Liver (tissue), 9 donors: Measurements from ENCODE around the gene ANKRD9. TPM values are rescaled to one million over a fixed set of nuclear protein-coding genes. Genes with fewer than 3 reads are reported as not detected.

Source experiments
- DNase-seq: peaks from one replicate; pipeline ENCODE4 v3.0.0-alpha.2; 2017; ENCODE audit warnings: low spot score
- H3K27ac ChIP-seq, 2 donors: one replicate each; pipeline ENCODE4 v1.7.0; 2013; ENCODE audit warnings: inconsistent platforms in 2 of 2, low read length in 2 of 2, control low read depth in 1 of 2, low read depth in 1 of 2, mild to moderate bottlenecking in 1 of 2
- H3K27me3 ChIP-seq, 4 donors: one replicate each; pipeline versions ENCODE4 v1.6.1 to v1.7.0; 2013; ENCODE audit warnings: low read length in 3 of 4, inconsistent platforms in 1 of 4, mild to moderate bottlenecking in 1 of 4, moderate library complexity in 1 of 4; ENCODE audit not compliant: control insufficient read depth in 4 of 4, insufficient read depth in 4 of 4
- H3K36me3 ChIP-seq, 4 donors: one replicate each; pipeline versions ENCODE4 v1.6.1 to v1.7.0; 2013; ENCODE audit warnings: low read length in 3 of 4, mild to moderate bottlenecking in 3 of 4, low read depth in 1 of 4, moderate library complexity in 1 of 4; ENCODE audit not compliant: control insufficient read depth in 4 of 4, insufficient read depth in 3 of 4
- H3K4me1 ChIP-seq, 4 donors: one replicate each; pipeline versions ENCODE4 v1.6.1 to v1.7.0; 2013; ENCODE audit warnings: low read length in 3 of 4, mild to moderate bottlenecking in 3 of 4, moderate library complexity in 1 of 4; ENCODE audit not compliant: control insufficient read depth in 4 of 4, insufficient read depth in 4 of 4
- H3K4me3 ChIP-seq, 3 donors: one replicate each; pipeline versions ENCODE4 v1.6.1 to v1.7.0; 2013; ENCODE audit warnings: low read length in 3 of 3, control low read depth in 1 of 3, low read depth in 1 of 3, mild to moderate bottlenecking in 1 of 3
- H3K9ac ChIP-seq, 2 donors: one replicate each; pipeline ENCODE4 v1.7.0; 2013; ENCODE audit warnings: low read length in 2 of 2, mild to moderate bottlenecking in 2 of 2, moderate library complexity in 2 of 2, control low read depth in 1 of 2, low read depth in 1 of 2
- H3K9me3 ChIP-seq, 4 donors: one replicate each; pipeline versions ENCODE4 v1.6.1 to v1.7.0; 2013; ENCODE audit warnings: low read length in 3 of 4; ENCODE audit not compliant: control insufficient read depth in 4 of 4
- ATF3 ChIP-seq: IDR thresholded peaks from 2 replicates; pipeline ENCODE4 v1.6.1; 2016; ENCODE audit warnings: antibody characterized with exemption
- EGR1 ChIP-seq, 2 donors: IDR thresholded peaks; 2 replicates each; pipeline ENCODE4 v1.6.1; 2016 to 2018; ENCODE audit warnings: antibody characterized with exemption in 2 of 2, low read depth in 2 of 2
- FOXA1 ChIP-seq: IDR thresholded peaks from 2 replicates; pipeline ENCODE4 v1.6.1; 2016; ENCODE audit warnings: antibody characterized with exemption
- FOXA2 ChIP-seq: IDR thresholded peaks from 2 replicates; pipeline ENCODE4 v1.6.1; 2016; ENCODE audit warnings: antibody characterized with exemption
- GABPA ChIP-seq, 2 donors: IDR thresholded peaks in 1 of 2; conservative IDR thresholded peaks in 1 of 2; 2 replicates each; pipeline ENCODE4 v1.6.1; 2016; ENCODE audit warnings: antibody characterized with exemption in 2 of 2, mild to moderate bottlenecking in 1 of 2, moderate library complexity in 1 of 2
- HNF4A ChIP-seq, 2 donors: conservative IDR thresholded peaks; 2 replicates each; pipeline ENCODE4 v1.6.1; 2016; ENCODE audit warnings: antibody characterized with exemption in 2 of 2, mild to moderate bottlenecking in 2 of 2
- HNF4G ChIP-seq: IDR thresholded peaks from 2 replicates; pipeline ENCODE4 v1.6.1; 2016; ENCODE audit warnings: antibody characterized with exemption
- JUND ChIP-seq, 2 donors: IDR thresholded peaks; 2 replicates each; pipeline ENCODE4 v1.6.1; 2016; ENCODE audit warnings: antibody characterized with exemption in 2 of 2
- MAX ChIP-seq: IDR thresholded peaks from 2 replicates; pipeline ENCODE4 v1.6.1; 2016; ENCODE audit warnings: antibody characterized with exemption
- RAD21 ChIP-seq, 2 donors: IDR thresholded peaks; 2 replicates each; pipeline ENCODE4 v1.6.1; 2016; ENCODE audit warnings: antibody characterized with exemption in 2 of 2, mild to moderate bottlenecking in 2 of 2
- REST ChIP-seq: IDR thresholded peaks from 2 replicates; pipeline ENCODE4 v1.6.1; 2016; ENCODE audit warnings: antibody characterized with exemption, mild to moderate bottlenecking
- RXRA ChIP-seq, 2 donors: IDR thresholded peaks; 2 replicates each; pipeline ENCODE4 v1.6.1; 2017 to 2018; ENCODE audit warnings: antibody characterized with exemption in 2 of 2, mild to moderate bottlenecking in 1 of 2
- SP1 ChIP-seq: IDR thresholded peaks from 2 replicates; pipeline ENCODE4 v1.6.1; 2018; ENCODE audit warnings: antibody characterized with exemption, mild to moderate bottlenecking
- TAF1 ChIP-seq: conservative IDR thresholded peaks from 2 replicates; pipeline ENCODE4 v1.6.1; 2016; ENCODE audit warnings: antibody characterized with exemption, mild to moderate bottlenecking
- YY1 ChIP-seq: IDR thresholded peaks from 2 replicates; pipeline ENCODE4 v1.6.1; 2016; ENCODE audit warnings: antibody characterized with exemption, mild to moderate bottlenecking
- ZBTB33 ChIP-seq: IDR thresholded peaks from 2 replicates; pipeline ENCODE4 v1.6.1; 2016; ENCODE audit warnings: antibody characterized with exemption
- WGBS: extraction: QIAGEN DNeasy Blood & Tissue Kit; methylation state at CpG from one replicate; pipeline ENCODE4 v1.1.7; 2013; 5-methylcytosine and 5-hydroxymethylcytosine counted together
- polyA plus RNA-seq, 2 donors: library from polyadenylated mRNA; stranded (reverse) in 1 of 2; unstranded in 1 of 2; fragments of 200-250 nt in 1 of 2; fragments of >200 nt in 1 of 2; fragmentation: Nextera tagmentation in 1 of 2; extraction: Ambion mirVana in 1 of 2; gene quantifications; one replicate each; pipeline versions ENCODE4 v1.2.1 to v1.2.3, GENCODE V29; 2013 to 2015
- total RNA-seq, 2 donors: library from RNA; depleted of rRNA; stranded (reverse); fragments of >200 nt; gene quantifications; one replicate each; pipeline ENCODE4 v1.2.3, GENCODE V29; 2014
- donor health status: healthy.
- donor health status: healthy.
- donor health status: healthy.
- donor health status: healthy.
- donor health status: healthy.

ANKRD9 gene
- total and polyA plus RNA-seq, 4 donors: 1.5 to 67.5 (median 7.5) TPM

- H3K4me3 ChIP-seq: no peak overlapping the region
- no peaks in the 10 kb centered on the region for H3K9me3 ChIP-seq
- H3K9ac ChIP-seq: no peak overlapping the region
- no peak for DNase-seq
- peaks cover 0 to 15% (median 3%) of the 10 kb centered on the region in 4 donors for H3K36me3 ChIP-seq
- 92% methylated on average over 3 of the region's 3 CpGs for WGBS
- H3K27ac ChIP-seq: peak overlapping the region; percentile 43 to 48
- H3K27me3 ChIP-seq: no peaks in the 10 kb centered on the region
- no peak for TF ChIP-seq MAX
- no peak for TF ChIP-seq YY1
- TF ChIP-seq REST: no peak
- no peak for TF ChIP-seq FOXA1
- TF ChIP-seq HNF4G: no peak
- peaks cover 0 to 3% (median 0%) of the 10 kb centered on the region in 4 donors for H3K4me1 ChIP-seq
Observed at GRCh38 chr14:102500713-102501112, 8.9 kb downstream of the ANKRD9 start.

- Histone ChIP-seq H3K4me1 (peaks cover 0 to 3% (median 0%) of the 10 kb centered on the region in 4 donors), H3K9ac (no peak overlapping the region), H3K27ac (peak overlapping the region; percentile 27 to 48), H3K36me3 (peaks cover 0 to 15% (median 3%) of the 10 kb centered on the region in 4 donors), H3K27me3 (no peaks in the 10 kb centered on the region), H3K9me3 (no peaks in the 10 kb centered on the region), H3K4me3 (no peak overlapping the region)
- TF ChIP-seq GABPA (IDR thresholded peaks at IDR 0.05 in 1 of 2, conservative IDR thresholded peaks at IDR 0.05 in 1 of 2) (no peak), SP1 (peak; percentile 27), HNF4G (no peak), FOXA2 (no peak)
- WGBS: 79% methylated on average over 14 of the region's 14 CpGs
- peak; percentile 41 for DNase-seq
Observed at GRCh38 chr14:102500158-102500662, 9.4 kb downstream of the ANKRD9 start.

GRCh38 chr14:102499401-102500157, 10.0 kb downstream of the ANKRD9 start:
- TF ChIP-seq FOXA2 (no peak), ZBTB33 (no peak), RXRA (IDR thresholded peaks at IDR 0.05) (no peak), SP1 (no peak), EGR1 (IDR thresholded peaks at IDR 0.05; ENCODE audit: low read depth in 2 of 2) (no peak), MAX (no peak), TAF1 (no peak), RAD21 (IDR thresholded peaks at IDR 0.05) (no peak), ATF3 (no peak), FOXA1 (no peak), REST (no peak), GABPA (IDR thresholded peaks at IDR 0.05 in 1 of 2, conservative IDR thresholded peaks at IDR 0.05 in 1 of 2) (no peak), HNF4G (no peak), YY1 (no peak), HNF4A (conservative IDR thresholded peaks at IDR 0.05) (no peak), JUND (IDR thresholded peaks at IDR 0.05) (no peak)
- DNase-seq: no peak
- H3K4me1 ChIP-seq: peaks cover 0 to 3% (median 0%) of the 10 kb centered on the region in 4 donors
- no peak overlapping the region for H3K9ac ChIP-seq
- H3K27me3 ChIP-seq: no peaks in the 10 kb centered on the region
- H3K9me3 ChIP-seq: no peaks in the 10 kb centered on the region
- H3K27ac ChIP-seq: peak overlapping the region in 1 of 2 donors; percentile 48
- H3K4me3 ChIP-seq: no peak overlapping the region
- 91% methylated on average over 23 of the region's 23 CpGs for WGBS
- peaks cover 0 to 15% (median 3%) of the 10 kb centered on the region in 4 donors for H3K36me3 ChIP-seq
